GM21576 (cell line): ENCODE measurements around the gene PODN.

Experiments used
- ATAC-seq: cut with Tn5 transposase; IDR thresholded peaks from one replicate; pipeline ENCODE4 v1.9.1; 2021; ENCODE audit warnings: mild to moderate bottlenecking, moderate library complexity; ENCODE audit not compliant: unreplicated experiment

The PODN gene

DNA sequence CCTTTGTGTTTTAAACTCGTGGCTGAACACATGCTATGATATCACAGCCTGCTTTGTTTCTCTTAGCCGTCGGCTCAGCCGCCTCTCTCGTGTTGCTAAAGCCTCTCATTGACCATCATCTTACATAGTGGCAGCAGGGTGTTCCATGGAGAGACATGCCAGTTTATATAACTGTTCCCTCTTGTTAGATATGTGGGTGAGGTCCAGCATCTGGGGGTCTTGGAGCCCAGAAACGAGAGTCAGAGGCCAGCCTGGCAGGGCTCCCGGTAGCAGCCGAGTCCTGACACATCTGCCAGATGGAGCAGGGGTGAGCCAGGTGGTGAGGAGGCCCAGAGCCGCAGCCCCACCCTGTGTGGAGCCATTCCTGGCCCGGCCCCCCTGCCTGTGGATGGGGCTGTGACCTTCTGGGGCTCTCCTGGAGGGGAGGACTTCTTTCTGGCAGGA is 11.9 kb downstream of the PODN start:
- ATAC-seq: no peak

DNA sequence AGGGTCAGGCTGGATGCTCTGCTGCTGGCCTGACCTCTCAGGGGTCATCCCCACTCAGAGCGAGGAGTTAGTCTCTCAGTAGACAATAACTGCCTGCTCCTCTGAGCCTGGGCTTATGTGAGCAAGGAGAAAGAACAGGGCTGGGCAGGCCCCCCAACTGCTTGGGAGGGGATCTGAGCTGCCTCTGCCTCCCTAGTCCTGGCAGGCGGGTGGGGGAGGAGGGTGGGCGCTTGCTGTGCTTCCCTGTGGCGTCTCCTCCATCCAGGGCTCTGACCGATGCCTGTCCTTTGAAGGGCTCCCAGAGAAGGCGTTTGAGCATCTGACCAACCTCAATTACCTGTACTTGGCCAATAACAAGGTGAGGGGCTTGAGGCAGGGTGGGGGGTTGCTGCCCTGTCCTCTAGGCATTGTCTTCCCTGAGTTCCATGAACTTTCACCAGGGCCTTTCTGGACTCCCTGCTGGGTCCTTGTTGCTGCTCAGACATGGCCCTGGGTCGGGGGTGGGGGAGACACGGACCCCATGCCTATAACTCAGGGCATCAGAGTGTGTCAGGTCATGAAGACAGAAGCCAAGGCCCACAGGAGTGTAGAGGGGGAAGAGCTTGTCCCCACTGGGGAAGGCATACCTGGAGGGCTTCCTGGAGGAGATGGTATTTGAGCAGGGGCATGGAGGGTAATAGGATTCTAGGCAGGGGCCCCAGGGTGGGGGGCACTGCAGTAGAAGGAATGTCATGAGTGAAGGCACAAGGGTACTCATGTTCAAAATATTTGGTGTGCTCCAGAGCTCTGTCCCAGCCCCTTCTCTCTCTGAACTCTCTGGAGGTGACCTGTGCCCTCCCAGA is 12.5 kb downstream of the PODN start:
- ATAC-seq: no peak

DNA sequence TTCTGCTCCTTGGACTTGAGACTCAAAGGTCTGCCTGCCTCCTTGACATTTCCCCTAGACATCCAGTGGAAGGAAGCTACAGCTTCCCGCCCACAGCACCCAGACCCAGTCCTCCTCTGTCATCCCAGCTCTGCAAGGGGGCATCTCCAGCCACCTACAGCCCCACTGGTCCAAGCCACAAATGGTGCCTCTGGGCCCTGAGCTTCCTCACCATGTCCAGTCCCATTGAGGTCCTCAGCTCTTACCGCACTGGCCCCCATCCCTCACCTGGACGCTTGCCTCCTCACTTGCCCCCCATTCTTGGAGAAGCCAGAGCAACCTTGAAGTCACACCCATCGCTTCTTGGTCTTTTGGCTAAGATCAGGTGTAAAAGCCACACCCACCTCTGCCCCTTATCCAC is 13.2 kb downstream of the PODN start:
- no peak for ATAC-seq

DNA sequence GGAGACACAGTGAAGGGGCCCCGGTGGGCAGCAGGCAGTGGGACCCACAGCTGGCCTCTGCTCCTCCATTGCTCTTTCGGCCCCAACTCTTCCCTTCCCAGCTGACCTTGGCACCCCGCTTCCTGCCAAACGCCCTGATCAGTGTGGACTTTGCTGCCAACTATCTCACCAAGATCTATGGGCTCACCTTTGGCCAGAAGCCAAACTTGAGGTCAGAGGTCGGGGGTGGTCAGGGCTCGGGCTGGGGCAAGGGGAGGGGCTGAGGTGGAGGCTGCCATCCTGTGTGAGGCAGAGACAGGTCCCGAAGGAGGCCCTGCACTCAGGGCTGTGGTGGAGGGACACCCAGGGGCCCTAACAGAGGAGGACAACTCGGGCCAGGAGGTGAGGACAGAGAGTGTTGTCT is 13.7 kb downstream of the PODN start:
- no peak for ATAC-seq

DNA sequence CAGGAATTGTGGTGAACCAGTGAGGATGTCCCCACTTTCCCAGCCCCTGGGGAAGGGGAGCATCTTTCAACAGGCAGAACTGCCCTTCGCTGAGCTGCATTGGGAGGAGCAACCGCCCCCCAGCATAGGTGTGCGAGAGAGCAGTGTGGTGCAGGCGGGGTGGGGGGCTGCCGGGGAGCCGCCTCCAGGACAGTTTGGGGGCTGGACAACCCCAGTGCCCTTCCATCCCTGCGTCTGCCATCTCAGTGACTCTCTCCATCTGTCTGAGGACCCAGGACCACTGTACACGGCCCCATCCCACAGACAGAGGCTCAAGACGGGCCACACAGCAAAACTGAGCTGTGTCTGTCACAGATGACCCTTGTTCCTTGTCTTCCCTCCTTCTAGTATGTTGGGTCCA is 14.2 kb downstream of the PODN start:
- ATAC-seq: no peak

DNA sequence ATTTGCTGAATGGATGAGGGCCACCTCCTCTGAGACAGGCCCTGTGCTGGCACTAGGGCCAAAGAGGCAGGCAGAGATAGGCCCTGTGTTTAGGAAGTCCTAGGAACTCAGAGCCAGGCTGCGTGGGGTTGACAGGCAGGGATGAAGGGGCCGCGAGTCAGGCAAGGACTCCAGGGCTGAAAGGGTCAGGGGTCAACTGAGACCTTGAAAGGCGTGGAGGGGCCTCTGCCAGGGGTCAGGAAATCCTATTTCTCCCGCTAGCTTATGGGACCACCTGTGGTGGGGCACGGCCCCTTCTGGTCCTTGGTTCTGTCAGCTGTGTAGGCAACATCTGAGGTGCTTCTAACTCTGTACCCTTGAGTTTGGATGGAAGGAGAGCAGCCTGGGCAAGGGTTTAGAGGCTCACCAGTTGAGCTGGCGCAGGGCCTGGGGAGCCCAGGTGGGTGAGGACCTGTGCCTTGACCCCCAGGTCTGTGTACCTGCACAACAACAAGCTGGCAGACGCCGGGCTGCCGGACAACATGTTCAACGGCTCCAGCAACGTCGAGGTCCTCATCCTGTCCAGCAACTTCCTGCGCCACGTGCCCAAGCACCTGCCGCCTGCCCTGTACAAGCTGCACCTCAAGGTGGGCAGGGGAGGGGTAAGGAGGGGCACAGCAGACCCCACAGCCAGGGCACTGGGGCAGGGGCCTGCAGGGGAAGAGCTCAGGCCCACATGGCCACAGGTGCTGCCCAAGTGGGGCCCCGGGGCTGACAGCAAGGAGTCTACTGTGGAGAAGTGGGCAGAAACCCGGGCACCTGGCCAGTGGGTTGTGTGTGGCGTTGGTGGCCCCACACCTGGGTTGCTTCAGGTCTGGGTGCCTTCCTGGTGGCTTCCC is 14.9 kb downstream of the PODN start:
- no peak for ATAC-seq

DNA sequence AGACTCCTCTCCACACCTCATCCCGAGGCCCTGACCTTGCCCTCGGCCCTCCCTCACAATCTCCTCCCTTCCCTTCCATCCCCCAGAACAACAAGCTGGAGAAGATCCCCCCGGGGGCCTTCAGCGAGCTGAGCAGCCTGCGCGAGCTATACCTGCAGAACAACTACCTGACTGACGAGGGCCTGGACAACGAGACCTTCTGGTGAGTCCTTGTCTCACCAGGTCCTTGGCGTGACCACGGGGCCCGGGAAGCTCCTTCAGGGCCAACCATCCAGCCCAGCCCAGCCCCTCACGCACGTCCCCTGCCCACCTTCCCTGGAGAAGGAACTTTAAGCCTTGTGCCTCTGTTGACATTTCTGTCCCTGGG is 15.6 kb downstream of the PODN start:
- no peak for ATAC-seq

DNA sequence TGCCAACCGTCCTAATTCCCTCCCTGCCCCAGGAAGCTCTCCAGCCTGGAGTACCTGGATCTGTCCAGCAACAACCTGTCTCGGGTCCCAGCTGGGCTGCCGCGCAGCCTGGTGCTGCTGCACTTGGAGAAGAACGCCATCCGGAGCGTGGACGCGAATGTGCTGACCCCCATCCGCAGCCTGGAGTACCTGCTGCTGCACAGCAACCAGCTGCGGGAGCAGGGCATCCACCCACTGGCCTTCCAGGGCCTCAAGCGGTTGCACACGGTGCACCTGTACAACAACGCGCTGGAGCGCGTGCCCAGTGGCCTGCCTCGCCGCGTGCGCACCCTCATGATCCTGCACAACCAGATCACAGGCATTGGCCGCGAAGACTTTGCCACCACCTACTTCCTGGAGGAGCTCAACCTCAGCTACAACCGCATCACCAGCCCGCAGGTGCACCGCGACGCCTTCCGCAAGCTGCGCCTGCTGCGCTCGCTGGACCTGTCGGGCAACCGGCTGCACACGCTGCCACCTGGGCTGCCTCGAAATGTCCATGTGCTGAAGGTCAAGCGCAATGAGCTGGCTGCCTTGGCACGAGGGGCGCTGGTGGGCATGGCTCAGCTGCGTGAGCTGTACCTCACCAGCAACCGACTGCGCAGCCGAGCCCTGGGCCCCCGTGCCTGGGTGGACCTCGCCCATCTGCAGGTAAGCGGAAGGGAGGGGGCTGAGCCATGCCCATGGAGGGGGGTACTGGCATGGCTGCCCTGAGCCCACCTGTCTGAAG is 16.5 kb downstream of the PODN start:
- no peak for ATAC-seq

DNA sequence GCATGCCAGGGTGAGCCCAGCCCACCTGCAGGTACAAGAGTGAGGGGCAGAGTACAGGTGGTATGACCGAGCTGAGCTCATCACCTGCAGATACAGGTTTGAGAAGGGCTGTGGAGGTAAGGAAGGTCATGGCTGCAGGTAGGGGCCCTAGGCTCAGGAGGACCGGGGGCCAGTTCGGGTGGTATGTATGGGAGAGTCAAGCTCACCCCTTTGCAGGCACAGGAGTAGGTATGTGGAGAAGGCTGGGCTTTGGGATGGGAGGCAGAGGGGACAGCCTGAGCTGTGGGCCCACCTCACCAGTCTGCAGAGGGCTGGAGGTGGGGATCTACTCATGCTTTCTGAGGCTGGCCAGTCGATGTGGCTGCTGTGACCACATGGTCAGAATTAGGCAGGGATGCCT is 17.2 kb downstream of the PODN start:
- ATAC-seq: no peak

DNA sequence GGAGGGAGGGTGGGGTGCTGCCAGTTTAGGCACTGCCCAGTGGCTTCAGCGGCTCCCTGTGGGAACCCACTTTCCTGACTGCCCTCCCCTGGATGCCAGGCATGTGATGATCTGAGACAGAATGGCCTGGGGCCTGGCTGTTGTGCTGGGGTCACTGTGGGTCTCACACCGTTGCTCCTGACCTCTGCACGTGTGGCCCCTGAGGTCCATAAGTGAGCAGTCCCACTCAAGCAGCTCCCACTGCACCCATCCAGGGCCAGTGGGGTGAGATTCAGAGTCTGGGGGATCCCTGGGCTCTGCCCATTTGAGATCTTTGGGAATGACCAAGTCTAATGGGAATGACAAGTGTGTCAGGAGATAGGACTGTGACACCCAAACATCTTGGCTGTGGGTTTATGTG is 18.0 kb downstream of the PODN start:
- no peak for ATAC-seq

DNA sequence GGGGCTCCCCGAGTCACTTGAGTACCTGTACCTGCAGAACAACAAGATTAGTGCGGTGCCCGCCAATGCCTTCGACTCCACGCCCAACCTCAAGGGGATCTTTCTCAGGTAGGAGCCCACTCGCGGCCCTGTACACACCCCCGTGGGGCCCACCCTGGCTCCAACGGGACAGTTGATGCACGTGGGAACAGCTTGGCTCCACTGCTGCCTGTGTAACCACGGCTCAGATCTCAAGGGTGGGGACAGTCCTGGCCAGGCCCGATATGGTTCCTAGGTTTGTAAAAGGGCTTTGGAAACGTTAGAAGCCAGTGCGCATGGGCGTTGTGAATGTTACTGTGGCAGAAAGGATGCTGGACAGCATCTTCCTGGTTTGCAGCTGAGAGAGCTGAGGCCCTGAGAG is 18.8 kb downstream of the PODN start:
- no peak for ATAC-seq

DNA sequence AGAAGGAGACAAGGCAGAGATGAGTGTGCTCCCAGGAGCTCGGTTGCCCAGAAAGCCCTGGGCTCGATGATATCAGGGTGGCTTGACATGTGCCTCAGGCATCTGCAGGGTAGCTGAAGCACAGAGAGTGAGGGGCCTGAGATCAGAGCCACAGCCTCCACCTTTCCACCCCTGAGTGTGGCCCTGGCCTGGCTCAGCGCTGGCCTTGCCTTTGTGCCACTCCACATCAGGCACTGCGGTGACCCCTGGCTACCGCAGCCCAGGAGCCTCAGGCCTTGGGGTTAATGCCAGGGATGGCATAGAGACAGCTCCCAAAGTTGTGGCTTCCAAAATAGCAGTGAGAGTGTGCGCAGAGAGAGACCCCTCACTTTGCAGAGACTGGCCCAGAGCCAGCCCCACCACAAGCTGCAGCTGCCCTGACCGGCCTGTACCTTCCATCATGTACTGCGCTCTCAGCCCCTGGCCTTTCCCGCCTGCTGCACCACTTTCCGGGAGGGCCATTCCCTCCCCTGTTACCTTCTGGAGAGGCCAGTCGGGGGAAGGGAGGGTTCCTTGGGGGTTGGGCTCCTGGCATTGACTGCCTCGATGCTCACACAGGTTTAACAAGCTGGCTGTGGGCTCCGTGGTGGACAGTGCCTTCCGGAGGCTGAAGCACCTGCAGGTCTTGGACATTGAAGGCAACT is 19.5 kb downstream of the PODN start:
- no peak for ATAC-seq

DNA sequence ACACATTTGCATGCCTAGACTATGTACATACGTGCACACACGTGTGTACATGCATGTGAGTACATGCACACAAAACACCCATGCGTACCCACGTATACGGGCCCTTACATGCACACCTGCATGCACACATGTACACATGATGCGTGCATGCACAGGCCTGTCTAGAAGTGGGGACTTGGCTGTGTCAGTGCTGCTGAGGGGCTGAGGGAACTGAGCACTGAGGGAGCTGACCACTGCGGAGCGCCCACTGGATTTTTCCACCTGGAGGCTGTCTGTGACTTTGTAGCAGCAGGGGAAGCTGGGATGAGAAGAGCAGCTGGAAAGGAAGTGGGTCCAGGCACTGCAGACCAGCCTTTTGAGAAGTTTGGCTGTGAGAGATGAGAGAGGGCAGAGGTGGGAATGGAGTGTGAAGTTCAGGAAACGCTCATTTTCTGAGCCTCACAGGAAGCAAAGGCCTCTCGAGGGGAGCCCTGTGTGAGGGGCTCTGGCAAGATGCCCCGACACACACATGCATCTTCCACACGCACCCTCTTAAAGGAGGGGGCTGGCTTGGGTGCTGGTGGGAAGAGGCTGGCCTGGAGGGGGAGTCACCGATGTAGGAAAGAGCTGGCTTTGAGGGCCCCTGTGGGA is 20.9 kb downstream of the PODN start:
- ATAC-seq: no peak

DNA sequence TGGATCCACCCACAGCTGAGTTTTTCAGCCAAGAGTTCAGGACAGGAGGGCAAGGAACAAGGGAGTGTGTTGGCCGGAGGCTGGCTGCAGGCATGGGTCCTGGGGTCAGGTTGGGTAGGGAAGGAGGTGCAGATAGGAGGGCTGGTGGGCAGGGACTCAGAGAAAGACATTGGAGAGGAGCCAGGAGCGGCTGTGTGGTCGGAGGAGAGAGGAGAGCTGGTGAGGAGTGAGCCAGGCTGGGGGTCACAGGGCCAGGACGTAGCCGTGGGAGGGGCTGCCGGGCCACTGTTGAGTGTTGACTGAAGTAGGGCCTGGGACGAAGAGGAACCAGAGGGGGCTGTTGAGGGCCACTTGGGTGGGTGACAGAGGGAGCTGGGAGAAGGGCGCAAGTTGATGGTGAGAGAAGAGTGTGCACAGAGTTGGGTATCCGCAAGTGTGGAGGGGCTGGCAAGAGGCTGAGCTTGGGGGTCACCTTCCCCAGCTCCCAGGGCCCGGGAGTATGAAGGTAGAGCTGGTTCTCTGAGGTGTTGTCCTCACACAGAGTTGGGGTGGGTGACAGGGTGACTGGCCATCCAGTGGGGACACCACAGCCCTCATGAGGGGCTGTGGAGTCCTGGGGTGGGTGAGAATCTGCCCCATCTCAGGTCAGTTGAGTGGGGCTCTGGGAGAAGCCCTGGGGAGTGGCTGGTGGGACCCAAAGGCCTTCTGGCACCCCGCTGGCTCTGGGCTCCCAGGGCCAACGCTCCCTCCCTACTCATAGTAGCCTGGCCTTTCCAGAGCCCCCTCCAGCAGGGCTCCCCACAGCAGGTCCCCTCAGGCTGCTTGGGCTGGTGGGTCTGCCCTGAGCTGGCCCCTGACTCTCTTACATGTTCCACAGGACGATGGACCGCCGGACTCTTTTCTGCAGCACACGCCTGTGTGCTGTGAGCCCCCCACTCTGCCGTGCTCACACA is 21.9 kb downstream of the PODN start:
- ATAC-seq: no peak

DNA sequence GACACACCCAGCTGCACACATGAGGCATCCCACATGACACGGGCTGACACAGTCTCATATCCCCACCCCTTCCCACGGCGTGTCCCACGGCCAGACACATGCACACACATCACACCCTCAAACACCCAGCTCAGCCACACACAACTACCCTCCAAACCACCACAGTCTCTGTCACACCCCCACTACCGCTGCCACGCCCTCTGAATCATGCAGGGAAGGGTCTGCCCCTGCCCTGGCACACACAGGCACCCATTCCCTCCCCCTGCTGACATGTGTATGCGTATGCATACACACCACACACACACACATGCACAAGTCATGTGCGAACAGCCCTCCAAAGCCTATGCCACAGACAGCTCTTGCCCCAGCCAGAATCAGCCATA is 22.6 kb downstream of the PODN start:
- ATAC-seq: no peak

DNA sequence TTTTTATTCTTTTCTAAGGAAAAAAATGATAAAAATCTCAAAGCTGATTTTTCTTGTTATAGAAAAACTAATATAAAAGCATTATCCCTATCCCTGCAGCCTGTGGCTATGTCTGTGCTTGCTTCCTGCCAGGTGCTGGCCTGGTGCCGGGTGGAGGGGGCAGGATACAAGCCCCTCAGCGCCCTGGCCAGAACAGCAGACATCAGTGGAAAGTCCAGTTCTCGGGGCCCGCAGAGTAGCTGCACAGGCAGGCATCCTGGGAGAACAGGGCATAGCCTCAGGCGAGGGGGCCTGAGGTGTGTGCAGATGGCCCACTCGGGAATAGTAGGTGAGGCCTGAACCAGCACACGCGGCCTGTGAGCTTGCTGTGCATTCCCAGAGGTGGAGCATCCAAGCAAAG is 23.4 kb downstream of the PODN start:
- ATAC-seq: no peak

DNA sequence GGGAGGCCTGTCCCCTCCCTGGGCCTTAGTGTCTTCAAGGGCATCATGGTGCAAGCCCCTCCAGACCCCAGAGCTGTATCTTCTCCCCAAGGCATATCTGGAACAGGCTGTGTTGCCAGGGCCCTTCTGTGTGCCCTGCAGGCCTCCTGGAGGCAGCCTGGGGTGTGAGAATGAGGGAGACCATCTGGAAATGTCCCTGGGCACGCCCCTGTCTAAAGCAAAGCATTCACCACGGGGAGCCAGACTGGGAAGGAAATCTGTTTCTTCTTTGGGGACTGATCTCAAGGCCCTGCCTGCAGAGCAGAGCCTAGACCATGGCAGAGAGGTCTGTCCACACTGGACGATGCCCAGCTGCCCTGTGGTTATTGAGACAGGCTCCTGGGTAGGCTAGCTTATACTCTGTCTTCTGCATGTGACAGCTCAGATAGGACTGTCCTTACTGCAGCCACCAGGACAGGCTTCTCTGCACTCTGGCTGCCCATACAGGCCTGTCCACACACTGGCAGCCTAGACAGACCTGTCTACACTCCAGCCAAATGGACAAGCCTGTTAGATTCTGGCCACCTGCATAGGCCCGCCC is 24.6 kb downstream of the PODN start:
- no peak for ATAC-seq

DNA sequence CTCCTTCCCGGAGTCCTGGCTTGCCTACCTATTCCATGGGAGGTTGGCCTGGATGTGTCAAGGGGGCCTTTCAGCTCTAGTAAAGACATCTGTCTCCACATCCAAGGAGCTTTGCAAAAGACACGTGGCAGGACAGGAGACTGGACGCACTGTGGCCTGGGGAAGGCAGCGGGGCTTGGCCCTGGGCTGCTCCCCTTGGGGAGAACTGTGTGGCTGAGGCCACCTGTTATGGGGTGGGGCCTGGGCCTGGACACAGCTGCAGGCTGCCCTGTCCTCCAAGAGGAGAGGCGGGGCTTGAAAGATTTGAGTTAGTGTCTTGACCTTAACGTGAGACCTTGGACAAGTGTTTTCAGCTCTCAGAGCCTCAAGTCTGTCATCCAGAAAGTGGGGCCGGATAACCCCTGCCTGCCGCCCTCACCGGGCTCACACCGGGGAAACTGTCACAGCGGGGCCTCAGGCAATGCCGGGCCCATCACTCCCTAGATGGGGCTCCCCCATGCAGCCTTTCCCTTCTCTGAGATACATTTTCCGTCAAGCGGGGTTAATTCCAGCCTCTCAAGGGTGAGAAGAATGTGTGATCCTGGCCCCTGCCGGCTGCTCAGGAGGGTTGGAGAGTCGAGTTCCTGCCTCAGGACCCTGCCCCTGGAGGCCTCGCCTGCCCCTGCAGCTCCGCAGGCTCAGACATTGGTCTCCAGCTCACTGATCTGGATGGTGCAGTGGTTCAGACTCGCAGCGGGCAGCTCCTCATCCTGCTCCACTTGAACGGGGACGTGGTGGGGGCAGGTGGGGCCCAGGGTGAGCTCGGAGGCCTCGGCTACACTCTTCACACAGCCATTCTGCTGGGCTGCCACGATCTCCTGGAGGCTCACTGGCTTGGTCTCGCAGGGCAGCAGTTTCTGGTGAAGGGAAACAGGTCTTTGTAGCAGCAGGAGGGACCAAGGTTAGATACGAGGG is 25.6 kb downstream of the PODN start:
- no peak for ATAC-seq
